ENCODE measurements around the gene AAGAB. TPM values are rescaled to one million over a fixed set of nuclear protein-coding genes. Genes with fewer than 3 reads are reported as not detected.

Gene AAGAB
- total RNA-seq, 1 experiment from 2014 or later, result 40.1 TPM

- Histone ChIP-seq H3K14ac (ENCODE audit: insufficient read depth, low read length) (no peak overlapping the region; the same call in 1 of the 2 replicates), H2BK12ac (ENCODE audit: insufficient read length, low read depth, low read length) (no peak overlapping the region)
Observed at GRCh38 chr15:67185621-67186225, 68.7 kb downstream of the AAGAB start.

More at GRCh38 chr15:67185621-67186225, 68.7 kb downstream of the AAGAB start:
- no CpG with 5 or more reads among the region's 9 CpGs for WGBS (ENCODE audit: extremely low coverage, insufficient read length, low lambda C conversion rate)
- Histone ChIP-seq H2AK5ac (ENCODE audit: insufficient read length, low read length) (no peak overlapping the region), H3K23me2 (ENCODE audit: insufficient read length, low read depth, low read length, poor library complexity, severe bottlenecking) (no peaks in the 10 kb centered on the region), H3K4me1 (ENCODE audit: insufficient read depth, low read length) (no peaks in the 10 kb centered on the region), H3K23ac (ENCODE audit: insufficient read length, low read depth, low read length) (no peak overlapping the region), H3K79me2 (ENCODE audit: insufficient read depth, low read length) (no peaks in the 10 kb centered on the region), H3K27ac (ENCODE audit: insufficient read length, low read depth, low read length) (no peak overlapping the region), H2BK5ac (ENCODE audit: insufficient read length, low read length) (no peak overlapping the region), H3K27me3 (ENCODE audit: insufficient read depth, low read length) (no peaks in the 10 kb centered on the region), H2BK15ac (ENCODE audit: low read depth, low read length) (no peak overlapping the region), H3K4ac (ENCODE audit: low read depth, low read length) (no peak overlapping the region), H3K79me1 (ENCODE audit: insufficient read depth, low read depth, low read length, poor library complexity, severe bottlenecking) (no peaks in the 10 kb centered on the region), H3K56ac (ENCODE audit: insufficient read length, low read depth, low read length) (no peak overlapping the region), H4K8ac (replicated peaks; ENCODE audit: insufficient read length, low read depth, low read length) (no peak overlapping the region), H2BK120ac (ENCODE audit: low read depth, low read length, poor library complexity, severe bottlenecking) (no peak overlapping the region), H2BK20ac (ENCODE audit: low read depth, low read length, poor library complexity, severe bottlenecking) (no peak overlapping the region), H4K91ac (ENCODE audit: insufficient read length, low read depth, low read length) (no peak overlapping the region), H4K5ac (ENCODE audit: insufficient read length, low read depth, low read length) (no peak overlapping the region), H3K4me2 (ENCODE audit: insufficient read depth, insufficient read length, low read length) (no peak overlapping the region), H4K20me1 (ENCODE audit: control insufficient read depth, insufficient read depth, insufficient read length) (no peaks in the 10 kb centered on the region), H3K9ac (ENCODE audit: extremely low read depth, insufficient read length, low read length) (no peak overlapping the region), H2AFZ (ENCODE audit: low read length) (no peak overlapping the region), H3T11ph (ENCODE audit: low read length) (no peak overlapping the region), H3K18ac (ENCODE audit: insufficient read length, low read depth, low read length) (no peak overlapping the region), H3K9me3 (ENCODE audit: control insufficient read depth, low read depth, low read length) (no peaks in the 10 kb centered on the region)
- no peak for TF ChIP-seq CTCF (conservative IDR thresholded peaks at IDR 0.05)
- peaks cover 6 to 8% of the 10 kb centered on the region in 2 experiments; a peak in 2 of 4 replicates for H3K4me1 Mint-ChIP-seq
- H3K27ac Mint-ChIP-seq, result peak overlapping the region in 1 of 3 experiments; percentile 60; a peak in 2 of 7 replicates
- no peak overlapping the region for H3K4me3 Mint-ChIP-seq
- H3K36me3 Mint-ChIP-seq (ENCODE audit: insufficient read depth in 1 of 3, low read depth in 3 of 3), result peaks cover 6 to 72% (median 21%) of the 10 kb centered on the region in 3 experiments
- H3K9me3 Mint-ChIP-seq, result no peaks in the 10 kb centered on the region
- H3K27me3 Mint-ChIP-seq (ENCODE audit: low read depth), result no peaks in the 10 kb centered on the region
- no peak for DNase-seq
